NCI-H82 (cell line): Measurements from ENCODE around the gene CEMP1.

Experiments
- DNase-seq: peaks from one replicate; lab custom pipeline; 2025; lab: John Stamatoyannopoulos, UW

The CEMP1 gene

DNA sequence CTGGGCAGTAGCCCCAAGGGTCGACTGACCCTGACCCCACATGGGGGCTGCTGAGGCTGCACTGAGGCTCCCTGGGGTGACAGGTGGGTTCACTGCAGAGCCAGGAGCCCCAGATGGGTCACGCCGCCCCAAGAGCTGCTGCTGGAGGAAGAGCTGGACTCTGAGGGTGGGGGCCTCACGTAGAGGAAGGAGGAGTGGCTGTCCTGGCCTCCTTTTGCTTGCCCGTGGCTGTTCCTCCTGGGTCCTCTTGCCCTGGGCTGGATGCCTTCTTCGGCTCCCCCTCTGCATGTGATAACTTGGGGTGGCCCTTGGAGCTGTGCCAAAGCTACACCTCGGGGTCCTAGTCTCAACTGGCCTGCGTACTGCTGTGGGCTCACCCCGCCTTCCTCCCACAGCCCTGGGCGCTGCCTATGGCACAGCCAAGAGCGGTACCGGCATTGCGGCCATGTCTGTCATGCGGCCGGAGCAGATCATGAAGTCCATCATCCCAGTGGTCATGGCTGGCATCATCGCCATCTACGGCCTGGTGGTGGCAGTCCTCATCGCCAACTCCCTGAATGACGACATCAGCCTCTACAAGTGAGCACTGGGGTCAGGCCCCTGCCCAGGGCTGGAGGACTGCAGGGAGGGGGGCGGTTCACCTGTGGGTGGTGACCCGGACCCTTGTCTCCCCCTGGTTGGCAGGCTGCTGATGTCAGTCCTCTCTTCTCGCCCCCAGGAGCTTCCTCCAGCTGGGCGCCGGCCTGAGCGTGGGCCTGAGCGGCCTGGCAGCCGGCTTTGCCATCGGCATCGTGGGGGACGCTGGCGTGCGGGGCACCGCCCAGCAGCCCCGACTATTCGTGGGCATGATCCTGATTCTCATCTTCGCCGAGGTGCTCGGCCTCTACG is 12.1 kb downstream of the CEMP1 start:
- no peak for DNase-seq

DNA sequence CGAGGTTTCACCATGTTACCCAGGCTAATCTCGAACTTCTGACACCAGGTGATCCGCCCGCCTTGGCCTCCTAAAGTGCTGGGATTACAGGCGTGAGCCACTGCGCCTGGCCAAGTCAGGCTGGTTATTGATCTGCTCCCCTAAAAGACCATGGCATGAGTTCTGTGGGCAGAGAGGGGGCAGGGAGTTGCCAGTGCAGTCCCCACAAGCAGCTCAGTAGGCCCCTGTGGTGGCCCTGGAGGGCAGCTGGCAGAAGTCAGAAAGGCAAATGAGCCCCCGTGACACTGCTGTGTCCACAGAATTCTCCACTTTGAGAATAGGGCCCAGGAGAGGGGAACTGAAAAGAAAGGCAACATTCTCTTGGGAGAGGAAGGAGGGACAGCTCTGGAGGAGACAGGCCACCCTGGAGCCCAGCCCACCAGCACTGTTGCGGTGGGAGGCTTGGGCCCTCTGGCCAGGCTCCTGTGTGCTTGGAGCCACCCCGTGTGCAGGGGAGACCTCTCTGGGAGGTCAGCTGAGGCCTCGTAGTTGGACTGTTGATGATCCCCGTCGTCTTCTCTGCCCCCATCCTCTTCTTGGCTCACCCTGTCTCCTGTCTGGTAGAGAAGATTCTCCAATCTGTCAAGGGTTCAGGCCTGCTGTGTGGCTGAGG is 13.1 kb downstream of the CEMP1 start:
- no peak for DNase-seq

DNA sequence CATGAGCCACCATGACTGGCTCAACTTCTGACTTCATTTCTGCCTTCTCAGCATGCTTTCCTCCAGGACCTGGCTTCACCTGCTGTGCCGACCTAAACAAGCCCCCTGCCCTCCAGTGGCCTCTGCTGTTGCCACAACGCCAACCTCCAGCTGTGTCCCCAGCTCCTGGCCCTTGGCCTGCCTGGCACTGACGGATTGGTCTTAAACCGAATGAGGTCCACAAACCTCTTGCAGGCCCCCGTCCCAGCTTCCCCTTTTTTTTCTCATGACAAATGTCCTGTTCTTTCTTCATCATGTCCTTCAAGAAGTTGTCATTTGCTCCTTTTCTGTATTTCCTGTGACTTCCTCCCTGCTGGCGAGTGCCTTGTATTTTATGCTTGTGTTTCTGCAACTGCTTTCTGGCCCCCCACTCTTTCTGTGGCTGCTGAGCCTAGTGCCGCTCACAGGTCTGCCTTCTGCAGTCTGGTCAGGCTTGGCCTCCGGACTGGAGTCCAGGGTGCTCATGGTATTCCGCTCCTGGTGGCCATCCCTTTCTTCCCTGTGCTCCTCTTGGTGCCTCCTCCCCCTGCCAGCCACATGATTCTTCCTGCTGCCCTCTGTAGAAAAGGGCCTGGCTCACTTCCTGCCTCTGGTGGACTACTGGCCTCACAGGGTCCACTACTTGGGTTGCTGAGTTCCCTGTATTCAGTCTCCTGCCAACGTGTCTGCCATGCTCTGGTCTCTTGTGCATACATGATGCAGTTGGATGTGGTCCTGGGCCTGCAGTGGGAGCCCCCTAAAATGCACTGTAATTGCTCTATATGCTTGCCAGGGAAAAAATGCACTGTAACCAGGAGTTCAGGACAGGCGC is 14.6 kb downstream of the CEMP1 start:
- no peak for DNase-seq

DNA sequence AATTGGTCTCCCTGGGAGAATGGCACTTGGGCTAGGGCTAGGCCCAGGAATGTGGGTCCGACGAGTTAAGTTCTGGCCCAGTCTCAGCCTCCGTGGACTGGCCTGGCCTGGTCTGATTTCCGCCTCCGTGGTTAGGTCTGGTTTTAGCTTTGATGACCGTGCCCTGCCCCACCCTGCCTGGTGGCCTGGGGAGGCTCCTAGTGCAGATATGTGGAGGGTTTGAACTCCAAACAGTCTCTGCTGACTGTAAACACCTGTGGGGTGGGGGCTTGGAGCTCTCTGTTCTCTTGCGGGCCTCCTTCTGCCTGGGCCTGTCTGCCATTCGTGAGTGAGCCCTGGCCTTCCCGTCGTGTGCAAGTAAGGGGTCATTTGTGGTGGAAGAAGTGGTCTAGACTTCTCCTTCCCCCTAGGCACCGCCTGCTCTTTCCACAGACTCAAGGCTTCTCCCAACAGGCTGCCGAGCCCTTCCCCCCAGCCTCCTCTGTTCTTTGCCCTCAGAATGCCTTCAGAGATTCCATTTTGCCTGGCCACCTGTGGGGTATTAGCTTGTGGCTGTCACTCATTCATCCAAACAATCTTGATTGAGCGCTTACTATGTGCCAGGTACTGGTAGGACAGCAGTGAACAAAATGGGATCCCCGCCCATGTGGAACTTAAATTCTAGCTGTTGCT is 15.9 kb downstream of the CEMP1 start:
- no peak for DNase-seq

DNA sequence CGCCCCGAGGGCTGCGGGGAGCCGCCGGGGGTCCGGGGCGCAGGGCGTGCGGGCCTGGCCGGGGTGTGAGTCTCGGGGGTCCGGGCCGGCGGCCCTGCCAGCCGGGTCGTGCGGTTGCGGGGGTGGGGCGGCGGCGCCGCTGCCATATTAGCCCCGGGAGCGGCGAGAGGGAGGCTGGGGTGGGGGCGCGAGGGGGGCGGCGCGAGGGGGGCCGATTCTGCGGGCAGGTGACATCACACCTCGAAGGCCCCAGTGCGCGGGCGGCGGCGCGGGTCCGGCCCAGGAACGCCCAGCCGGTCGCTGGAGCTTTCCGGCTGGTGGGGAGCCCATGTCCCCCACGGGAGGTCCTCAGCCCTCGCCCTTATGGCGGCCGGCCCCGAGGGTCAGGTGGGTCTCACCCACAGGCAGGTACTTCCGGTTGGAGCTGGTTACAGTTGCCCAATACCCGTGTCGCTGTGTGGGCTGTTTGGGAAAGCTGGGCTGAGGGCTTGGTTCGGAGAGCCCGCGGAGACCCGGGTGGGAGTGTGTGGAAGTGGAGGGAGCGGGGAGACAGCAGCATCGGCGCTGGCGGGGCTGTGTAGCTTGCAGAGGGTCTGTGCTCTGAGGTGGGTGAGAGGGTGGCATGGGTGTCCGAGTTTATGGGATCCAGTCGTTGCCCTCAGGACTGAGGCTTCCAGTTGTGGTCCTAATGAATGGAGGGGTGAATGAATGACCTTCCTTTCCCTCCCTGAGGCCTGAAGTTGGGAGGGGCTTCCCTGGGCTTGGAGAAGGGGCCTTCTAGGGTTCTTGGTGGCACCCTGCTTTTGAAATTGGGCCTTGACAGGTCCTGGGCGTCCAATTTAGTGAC is 16.7 kb downstream of the CEMP1 start:
- no peak for DNase-seq

DNA sequence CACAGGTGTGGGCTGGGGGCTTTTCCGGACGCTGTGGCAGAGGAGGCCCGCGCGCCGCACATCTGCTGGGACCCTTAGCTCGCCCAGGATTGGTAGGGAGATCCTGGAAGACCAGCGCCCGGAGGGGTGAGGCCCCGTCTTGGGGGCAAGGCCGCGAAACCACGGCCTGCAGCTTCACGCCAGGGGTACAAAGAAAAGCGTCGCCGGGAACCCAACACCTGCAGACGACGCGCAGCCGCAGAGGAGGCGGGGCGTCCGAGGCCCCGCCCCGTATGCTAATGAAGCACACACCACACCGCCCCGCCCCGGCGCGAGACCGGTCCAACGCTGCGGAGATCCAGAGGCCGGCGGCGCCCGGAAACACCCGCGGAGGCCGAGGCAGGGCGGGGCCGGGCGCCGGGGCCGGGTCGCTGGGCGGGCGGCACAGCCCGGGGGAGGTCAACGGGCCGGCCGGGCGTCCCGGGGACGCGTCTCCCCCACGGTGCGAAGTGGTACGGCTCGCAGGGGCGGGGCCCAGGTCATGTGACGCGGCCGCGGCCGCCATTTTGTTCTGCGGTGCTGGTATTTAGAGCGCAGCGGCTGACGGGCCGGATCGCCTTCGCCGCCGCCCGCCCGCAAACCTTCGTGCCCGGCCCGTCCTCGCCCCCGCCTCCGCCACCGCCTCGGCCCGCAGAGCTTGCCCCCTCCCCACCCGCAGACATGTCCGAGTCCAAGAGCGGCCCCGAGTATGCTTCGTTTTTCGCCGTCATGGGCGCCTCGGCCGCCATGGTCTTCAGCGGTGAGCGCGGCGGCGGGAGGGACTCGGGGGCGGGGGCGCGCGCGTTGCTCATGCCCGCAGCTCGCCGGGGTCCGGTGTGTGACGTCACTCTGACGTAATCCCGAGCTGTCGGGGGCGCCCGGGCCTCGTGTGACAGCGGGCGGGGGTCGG is 17.5 kb downstream of the CEMP1 start, which contains the start of gene ATP6V0C:
Gene ATP6V0C (plus strand): TSS at position 548 of the 928 bp plus-strand sequence. CDS start 152 bp downstream, at position 700.
- DNase-seq = peak; percentile 96

DNA sequence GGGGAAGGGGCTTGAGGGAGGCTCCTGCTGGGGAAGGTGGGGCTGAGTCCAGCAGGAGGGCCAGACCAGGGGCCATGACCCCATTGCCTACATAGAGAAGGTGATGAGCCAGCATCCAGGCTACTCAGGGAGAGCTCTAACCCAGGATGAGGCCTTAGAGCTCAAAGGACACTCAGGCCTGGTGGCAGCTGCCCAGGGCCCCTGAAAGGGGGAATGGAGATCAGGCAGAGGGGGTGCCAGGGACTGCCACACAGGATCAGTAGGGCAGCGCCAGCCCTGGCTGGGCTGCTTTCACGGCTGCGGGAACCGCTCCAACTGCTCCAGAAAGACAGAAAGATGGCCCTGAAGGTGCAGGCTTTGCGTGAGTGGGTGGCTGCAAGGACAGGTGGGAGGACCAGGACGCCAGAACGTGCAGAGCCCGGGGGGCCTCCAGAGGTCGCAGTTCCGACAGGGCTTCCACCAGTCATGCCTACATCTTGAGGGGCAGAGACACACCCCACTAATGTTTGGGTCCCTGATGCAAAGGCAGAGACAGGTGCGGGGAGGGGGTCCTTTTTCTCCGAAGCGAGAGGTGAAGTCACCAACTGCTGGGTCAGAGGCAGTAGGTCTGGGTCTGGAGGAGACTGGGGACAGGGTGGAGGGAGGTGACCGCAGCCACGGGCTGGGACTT is 18.3 kb downstream of the CEMP1 start:
- DNase-seq = peak; percentile 55

DNA sequence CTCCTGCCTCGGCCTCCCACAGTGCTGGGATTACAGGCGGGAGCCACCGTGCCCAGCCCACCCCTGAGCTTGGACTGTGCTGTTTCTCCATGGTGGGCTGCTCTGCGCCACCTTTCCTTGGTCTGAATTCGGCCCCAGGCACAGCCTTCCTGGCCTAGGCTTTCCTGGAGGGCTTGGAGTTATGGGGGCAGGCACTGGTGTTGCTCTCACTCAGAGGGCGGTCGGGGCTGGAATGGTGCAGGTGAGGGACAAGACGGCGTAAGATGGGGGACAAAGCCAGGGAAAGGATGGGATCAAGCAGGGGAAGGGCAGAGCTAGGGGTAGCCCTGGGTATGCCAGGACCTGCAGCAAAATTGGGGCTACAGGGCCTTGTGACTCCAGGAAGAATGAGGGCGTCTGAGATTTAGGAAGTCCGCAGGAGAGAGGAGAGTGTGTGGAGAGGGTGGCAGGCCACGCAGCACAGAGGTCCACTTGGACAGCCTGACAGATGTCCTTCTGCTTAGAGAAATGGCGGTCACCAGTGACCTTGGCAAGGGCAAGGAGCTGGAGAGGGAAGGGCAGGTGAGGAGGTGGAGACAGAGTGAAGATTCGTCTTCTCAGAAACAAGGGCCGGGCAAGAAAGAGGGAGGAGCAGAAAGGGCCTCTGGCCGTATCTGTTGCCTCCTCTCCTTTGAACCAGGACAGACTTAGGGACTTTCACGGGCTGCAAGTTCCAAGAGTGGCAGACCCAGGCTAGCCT is 19.0 kb downstream of the CEMP1 start:
- no peak for DNase-seq

DNA sequence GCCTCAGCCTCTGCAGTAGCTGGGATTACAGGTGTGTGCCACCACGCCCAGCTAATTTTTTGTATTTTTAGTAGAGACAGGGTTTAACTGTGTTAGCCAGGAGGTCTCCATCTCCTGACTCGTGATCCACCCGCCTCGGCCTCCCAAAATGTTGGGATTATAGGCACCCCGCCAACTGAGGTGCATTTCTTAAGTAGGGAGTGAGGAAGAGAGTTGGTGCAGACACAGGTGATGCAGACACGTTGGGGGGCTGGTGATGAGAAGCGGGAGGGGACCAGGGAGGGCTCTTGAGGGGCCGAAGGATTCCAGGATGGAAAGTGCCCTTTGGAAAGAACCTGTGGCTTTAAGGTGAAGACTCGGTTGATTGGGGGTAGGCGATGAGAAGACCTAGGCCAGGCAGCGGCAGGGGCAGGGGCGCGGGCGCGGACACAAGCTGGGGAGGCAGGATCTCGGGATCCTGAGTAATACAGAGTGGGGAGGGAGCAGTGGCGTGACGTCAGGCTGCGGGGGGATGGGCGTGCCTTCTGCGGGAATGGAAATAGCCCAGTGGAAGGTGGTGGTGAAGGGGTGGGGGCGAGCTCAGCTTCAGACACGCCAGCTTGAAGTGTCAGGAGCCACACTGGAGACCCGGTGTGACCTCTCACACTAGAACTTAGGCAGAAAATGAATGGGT is 19.9 kb downstream of the CEMP1 start:
- DNase-seq = peak; percentile 50

DNA sequence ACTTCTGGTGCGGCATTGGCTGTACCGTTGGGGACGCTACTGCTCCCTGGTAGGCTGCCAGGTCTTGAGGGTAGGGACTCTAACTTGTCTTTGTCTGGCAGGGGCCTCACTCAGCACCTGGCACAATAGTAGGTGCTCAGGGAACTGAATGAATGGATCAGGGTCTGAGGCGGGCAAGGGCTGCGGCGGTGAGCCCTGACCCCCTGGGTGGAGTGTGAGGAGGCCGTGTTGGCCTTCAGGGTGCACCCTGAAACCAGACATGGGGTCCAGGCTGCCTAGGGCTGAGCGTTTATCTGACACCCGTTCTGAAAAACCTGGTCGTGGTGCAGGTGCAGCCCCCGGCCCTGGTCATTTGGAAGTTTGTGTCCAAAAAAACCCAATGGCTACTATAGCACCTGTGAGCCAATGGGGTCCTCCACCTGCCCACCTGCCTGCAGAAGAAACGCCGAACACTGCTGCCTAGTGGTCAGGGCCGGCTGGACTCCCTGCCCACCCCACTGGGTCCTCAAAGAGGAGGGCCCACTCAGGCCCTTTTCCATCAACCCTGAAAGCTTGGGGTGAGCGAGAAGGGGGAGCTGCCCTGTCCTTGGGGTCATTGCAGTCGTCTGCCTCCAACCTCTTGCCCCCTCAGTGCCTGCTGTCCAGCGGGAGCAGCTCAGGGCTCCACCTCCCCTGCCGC is 22.3 kb downstream of the CEMP1 start:
- DNase-seq = no peak

DNA sequence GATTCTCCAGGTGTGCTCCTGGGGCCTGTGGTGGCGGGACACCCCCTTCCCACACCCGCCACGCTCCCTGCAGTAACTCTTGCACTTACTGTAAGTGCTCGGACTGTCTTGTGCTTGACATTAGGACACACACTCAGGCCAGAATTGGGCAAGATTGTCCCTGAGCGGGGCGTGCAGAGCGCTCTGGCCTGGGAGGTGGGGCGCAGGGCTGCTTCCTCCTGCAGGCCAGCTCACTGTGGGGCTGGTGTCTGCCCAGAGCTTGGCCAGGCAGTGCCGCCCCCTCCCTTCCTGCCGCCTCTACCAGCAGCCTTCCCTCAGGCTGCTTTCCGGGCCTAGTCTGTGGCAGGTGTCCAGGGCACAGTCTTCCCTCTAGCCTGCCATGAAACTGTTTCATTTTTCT is 23.5 kb downstream of the CEMP1 start:
- DNase-seq = no peak

DNA sequence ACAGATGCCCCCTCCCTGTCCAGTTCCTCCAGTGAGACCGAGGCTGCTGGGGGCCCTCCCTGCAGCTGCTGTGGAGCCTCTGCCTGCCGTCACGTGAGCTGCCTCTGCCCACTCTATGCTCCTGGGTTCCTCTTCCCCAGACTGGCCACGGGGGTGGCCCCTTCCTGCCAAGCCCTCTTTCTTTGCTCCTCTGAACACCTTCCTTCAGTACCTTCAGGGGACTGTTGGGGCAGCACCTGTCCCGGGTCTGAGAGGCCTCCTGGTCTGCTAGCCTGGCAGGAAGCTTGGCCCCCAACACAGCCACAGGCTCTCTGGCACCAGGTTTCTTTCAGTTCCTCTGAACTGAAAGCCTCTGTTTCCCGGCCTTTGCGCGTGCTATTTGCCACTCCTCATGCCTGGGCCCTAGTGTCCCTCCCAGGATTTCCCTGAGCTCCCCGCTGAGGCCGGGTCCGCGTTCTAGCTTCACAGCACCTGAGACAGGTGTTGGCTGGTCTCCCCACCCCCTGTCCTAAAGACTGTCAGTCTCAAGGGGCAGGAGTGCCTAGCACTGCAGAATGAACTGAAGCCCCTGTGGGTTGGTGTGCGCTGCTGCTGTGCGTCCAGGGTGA is 24.1 kb downstream of the CEMP1 start:
- DNase-seq = no peak

DNA sequence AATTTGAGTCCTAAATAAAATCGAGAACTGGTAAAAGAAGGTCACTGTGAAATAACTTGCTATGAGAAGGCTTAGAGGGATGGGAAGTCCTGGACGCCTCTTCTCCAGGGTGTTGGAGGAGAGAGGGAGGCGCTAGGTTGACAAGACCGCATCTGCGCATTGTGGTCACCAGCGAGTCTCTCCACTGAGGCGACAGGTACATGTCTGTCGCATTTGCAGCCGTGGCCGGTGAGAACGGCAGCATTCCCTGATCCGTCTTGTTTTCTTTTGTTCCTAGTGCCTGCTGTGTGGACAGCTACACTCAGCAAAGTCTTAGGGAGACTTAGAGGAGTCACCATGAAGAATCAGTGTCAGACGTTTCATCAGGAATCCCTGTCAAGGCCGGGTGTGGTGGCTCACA is 25.5 kb downstream of the CEMP1 start:
- no peak for DNase-seq

DNA sequence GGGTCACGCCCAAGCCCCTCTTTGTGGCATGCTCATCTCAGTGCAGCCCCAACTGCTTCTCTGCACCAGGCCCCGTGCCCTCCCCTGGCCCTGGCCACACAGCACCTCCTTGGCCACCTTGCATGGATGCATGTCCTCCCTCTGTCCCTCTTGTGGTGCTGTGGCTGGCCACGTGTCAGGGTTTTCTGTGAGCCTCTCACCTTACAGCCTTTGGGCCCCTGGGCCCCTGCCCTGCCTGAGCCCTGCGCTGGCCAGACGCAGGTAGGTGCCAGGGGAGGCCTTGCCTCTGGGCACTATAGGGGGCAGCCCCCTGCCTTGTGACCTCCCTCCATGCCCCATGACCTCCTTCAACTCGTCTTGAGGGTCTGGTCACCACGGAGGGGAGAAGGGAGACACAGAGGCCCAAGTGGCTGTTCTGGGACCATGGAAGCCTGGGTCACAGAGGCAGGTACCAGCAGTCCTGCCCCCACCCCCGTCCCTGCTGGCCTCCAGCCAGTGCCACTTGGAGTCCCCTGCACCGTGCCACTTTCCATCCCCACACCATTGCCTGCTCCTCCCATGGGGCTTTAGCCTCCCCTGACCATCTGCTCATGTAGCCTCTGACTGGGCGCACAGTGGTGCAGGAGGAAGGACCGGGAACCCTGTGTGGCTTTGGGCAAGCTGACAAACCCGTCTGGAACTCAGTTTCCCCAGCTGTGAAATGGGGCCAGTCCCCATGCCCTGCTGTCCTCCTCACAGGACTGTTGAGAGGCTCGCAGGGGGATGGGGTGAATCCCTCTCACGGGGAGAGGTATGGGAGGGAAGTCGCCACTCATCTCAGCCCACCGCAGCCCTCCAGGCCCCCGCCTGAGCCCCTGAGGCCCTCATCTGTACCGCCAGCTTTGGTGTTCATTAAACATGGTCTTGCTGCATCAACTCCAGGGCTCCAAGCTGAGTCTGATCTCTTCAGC is 29.0 kb downstream of the CEMP1 start:
- DNase-seq = no peak

DNA sequence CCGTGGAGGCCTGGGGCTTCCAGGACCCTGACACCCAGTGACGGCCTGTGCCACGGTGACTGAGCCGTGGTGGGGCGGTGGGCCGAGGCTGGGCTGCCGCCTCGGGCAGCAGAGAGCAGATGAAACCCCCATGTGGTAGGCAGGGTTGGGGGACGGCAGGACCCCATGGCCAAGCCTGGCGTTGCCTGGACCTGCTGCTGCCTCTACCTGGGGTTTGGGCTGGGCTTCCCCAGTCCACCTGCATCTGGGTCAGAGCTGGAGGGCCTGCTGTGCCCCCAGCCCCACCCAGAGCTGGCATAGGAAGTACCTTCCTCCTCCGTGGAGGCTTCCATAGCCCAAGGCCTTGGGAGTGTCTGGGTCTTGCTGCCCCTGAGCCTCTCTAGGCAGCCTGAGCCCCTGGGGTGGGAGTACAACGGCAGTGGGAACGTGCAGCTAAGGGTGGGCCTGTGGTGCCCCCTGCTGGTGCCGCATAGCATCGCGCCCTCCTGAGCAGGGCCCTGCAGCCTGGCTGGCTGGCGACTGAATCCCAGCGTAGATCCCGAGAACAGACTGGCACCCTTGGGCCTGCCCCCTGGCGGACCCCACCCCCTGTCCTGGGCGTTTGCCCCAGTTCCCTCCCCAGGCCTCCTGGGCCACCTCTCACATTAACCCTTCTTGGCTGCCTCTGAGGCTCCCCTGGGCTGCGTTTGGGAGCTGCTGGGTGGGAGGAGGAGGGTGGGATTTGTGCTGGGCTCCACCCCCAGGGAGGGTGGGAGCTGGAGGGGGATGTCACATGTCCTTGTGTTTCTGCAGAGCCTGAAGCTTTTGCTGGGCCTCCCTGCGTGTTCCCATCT is 30.1 kb downstream of the CEMP1 start:
- peak; percentile 94 for DNase-seq
